CD8-positive, alpha-beta memory T cell (primary cell): ENCODE measurements around the gene SCAMP2. TPM values are rescaled to one million over a fixed set of nuclear protein-coding genes. Genes with fewer than 3 reads are reported as not detected.
"Not testable (repeated sequence)": the region's sequence is repeated elsewhere in the genome, so short reads cannot be mapped to it uniquely, and the experiment has no call there.

ENCODE experiments used
- CTCF ChIA-PET: fragments of 350-600 bp; sonication (Branson Sonifier 250); formaldehyde crosslinking; loops from one replicate; lab custom pipeline; 2021; ENCODE audit warnings: antibody characterized with exemption; lab: Charles Lee
- POLR2A ChIA-PET: fragments of 350-600 bp; sonication (Branson Sonifier 250); formaldehyde crosslinking; loops from one replicate; lab custom pipeline; 2021; ENCODE audit warnings: antibody characterized with exemption; lab: Charles Lee
- DNase-seq, 5 donors: peaks; one replicate each; pipeline versions ENCODE4 v3.0.0 to v3.0.0-alpha.2; 2020 to 2022; ENCODE audit warnings: mixed read lengths in 1 of 5
- H3K27ac ChIP-seq: one replicate; pipeline ENCODE4 v1.7.0; 2013; ENCODE audit warnings: low read depth, mild to moderate bottlenecking, low read length, moderate library complexity
- H3K27me3 ChIP-seq: 2 replicates; pipeline ENCODE4 v1.7.0; 2013; ENCODE audit warnings: low read length, mild to moderate bottlenecking; ENCODE audit not compliant: insufficient read depth, poor library complexity, severe bottlenecking
- H3K36me3 ChIP-seq: 2 replicates; pipeline ENCODE4 v1.7.0; 2013; ENCODE audit warnings: mild to moderate bottlenecking, low read length, moderate library complexity; ENCODE audit not compliant: insufficient read depth
- H3K4me1 ChIP-seq: 2 replicates; pipeline ENCODE4 v1.7.0; 2013; ENCODE audit warnings: mild to moderate bottlenecking, low read length, moderate library complexity; ENCODE audit not compliant: insufficient read depth
- H3K4me3 ChIP-seq: 2 replicates; pipeline ENCODE4 v1.7.0; 2013; ENCODE audit warnings: mild to moderate bottlenecking, low read length
- H3K9me3 ChIP-seq: 2 replicates; pipeline ENCODE4 v1.7.0; 2013; ENCODE audit warnings: mild to moderate bottlenecking, low read length
- H3K27ac Mint-ChIP-seq, 8 donors: one replicate each; pipeline ENCODE4 v1.8.0; 2020 to 2021; ENCODE audit warnings: mixed read lengths in 8 of 8, mild to moderate bottlenecking in 6 of 8, inconsistent platforms in 3 of 8, moderate library complexity in 3 of 8
- H3K27me3 Mint-ChIP-seq, 2 donors: one replicate each; pipeline ENCODE4 v1.8.0; 2020 to 2021; ENCODE audit warnings: mixed read lengths in 2 of 2, mild to moderate bottlenecking in 1 of 2, moderate library complexity in 1 of 2
- H3K36me3 Mint-ChIP-seq, 3 donors: one replicate each; pipeline ENCODE4 v1.8.0; 2020 to 2021; ENCODE audit warnings: mixed read lengths in 3 of 3, inconsistent platforms in 1 of 3, mild to moderate bottlenecking in 1 of 3
- H3K4me1 Mint-ChIP-seq, 3 donors: one replicate each; pipeline ENCODE4 v1.8.0; 2020 to 2021; ENCODE audit warnings: mixed read lengths in 3 of 3, inconsistent platforms in 1 of 3, mild to moderate bottlenecking in 1 of 3
- H3K4me3 Mint-ChIP-seq, 7 donors: one replicate each; pipeline ENCODE4 v1.8.0; 2020 to 2021; ENCODE audit warnings: mixed read lengths in 7 of 7, mild to moderate bottlenecking in 6 of 7, moderate library complexity in 4 of 7, inconsistent platforms in 2 of 7
- H3K9me3 Mint-ChIP-seq, 5 donors: one replicate each; pipeline ENCODE4 v1.8.0; 2020 to 2022; ENCODE audit warnings: mixed read lengths in 5 of 5, mild to moderate bottlenecking in 3 of 5, moderate library complexity in 2 of 5, inconsistent platforms in 1 of 5
- polyA plus RNA-seq: library from polyadenylated mRNA; unstranded; fragments of 300-500 nt; fragmentation: Illumina TruSeq; gene quantifications from one replicate; pipeline ENCODE4 v1.2.3, GENCODE V29; 2021
- total RNA-seq, 2 experiments: library from RNA; stranded (reverse); gene quantifications; one replicate each; pipeline ENCODE4 v1.2.3, GENCODE V29; 2021

Gene SCAMP2
- total and polyA plus RNA-seq, 3 experiments from 2014 or later, result 82.8 to 154 (median 84.2) TPM

DNA sequence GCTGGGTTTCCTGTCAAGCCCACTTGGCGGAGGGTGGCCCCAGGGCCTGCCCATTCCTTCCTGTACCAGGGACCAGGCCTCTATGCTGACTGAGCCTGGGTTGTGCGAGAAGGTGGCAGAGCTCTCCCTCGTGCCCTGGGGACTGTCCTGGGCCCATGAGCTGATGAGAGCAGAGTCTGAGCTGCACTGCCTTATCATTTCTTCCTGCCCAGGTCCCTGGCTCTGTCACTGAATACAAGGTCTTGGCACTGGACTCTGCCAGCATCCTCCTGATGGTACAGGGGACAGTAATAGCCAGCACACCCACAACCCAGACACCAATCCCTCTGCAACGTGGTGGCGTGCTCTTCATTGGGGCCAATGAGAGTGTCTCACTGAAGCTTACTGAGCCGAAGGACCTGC lies 24.1 kb upstream of the SCAMP2 start:
- Histone ChIP-seq H3K4me1 (peaks cover 40% of the 10 kb centered on the region), H3K27me3 (no peaks in the 10 kb centered on the region), H3K9me3 (no peaks in the 10 kb centered on the region), H3K36me3 (peaks cover 21% of the 10 kb centered on the region), H3K27ac (no peak overlapping the region), H3K4me3 (no peak overlapping the region)
- peaks cover 28 to 52% (median 40%) of the 10 kb centered on the region in 3 donors for H3K4me1 Mint-ChIP-seq
- CTCF ChIA-PET, result interaction anchor here (1.0 to 3.0 kb wide), 3 partner anchors 9 to 109 kb away, joined by 3 to 9 read pairs (median 3); partner anchors contain the start of gene FAM219B
- peak overlapping the region in 3 of 8 donors; percentile 63 to 85 (median 77) for H3K27ac Mint-ChIP-seq
- POLR2A ChIA-PET, result interaction anchor here (1.0 kb wide), 1 partner anchor 9 kb away, joined by 3 read pairs; no protein-coding TSS in a partner anchor
- H3K4me3 Mint-ChIP-seq, result no peak overlapping the region
- no peaks in the 10 kb centered on the region for H3K9me3 Mint-ChIP-seq
- no peak for DNase-seq
- peaks cover 0 to 64% (median 13%) of the 10 kb centered on the region in 3 donors for H3K36me3 Mint-ChIP-seq
- H3K27me3 Mint-ChIP-seq, result no peaks in the 10 kb centered on the region

DNA sequence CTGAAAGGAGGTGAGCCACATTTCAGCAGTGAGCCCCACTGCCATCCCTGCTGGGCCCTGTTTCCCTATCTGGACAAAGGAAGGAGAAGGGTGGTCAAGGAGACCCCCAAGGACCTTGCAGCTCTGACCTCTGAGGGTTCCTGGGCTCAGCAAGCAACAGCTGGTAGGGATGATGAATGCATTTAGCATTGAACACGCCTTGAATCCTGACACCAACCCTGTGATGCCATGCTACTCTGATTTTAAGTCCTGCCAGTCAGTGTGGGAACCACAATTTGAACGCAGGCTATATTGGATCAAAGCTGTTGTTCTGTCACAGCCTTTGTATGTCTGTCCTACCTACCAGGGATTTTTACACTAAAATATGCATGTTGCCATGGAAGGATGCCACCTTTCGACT lies 23.2 kb upstream of the SCAMP2 start:
- ChIA-PET CTCF (interaction anchor here (1.0 to 3.0 kb wide), 4 partner anchors 10 to 125 kb away, joined by 3 to 9 read pairs (median 3); partner anchors contain the start of gene FAM219B), POLR2A (no interaction called here)
- Histone ChIP-seq H3K27me3 (no peaks in the 10 kb centered on the region), H3K36me3 (peaks cover 21% of the 10 kb centered on the region), H3K27ac (no peak overlapping the region), H3K4me1 (peaks cover 36% of the 10 kb centered on the region), H3K9me3 (no peaks in the 10 kb centered on the region), H3K4me3 (no peak overlapping the region)
- no peak for DNase-seq
- H3K4me3 Mint-ChIP-seq, result no peak overlapping the region
- no peaks in the 10 kb centered on the region for H3K9me3 Mint-ChIP-seq
- H3K27ac Mint-ChIP-seq, result peak overlapping the region in 3 of 8 donors; percentile 42 to 62 (median 55)
- H3K36me3 Mint-ChIP-seq, result peaks cover 0 to 65% (median 13%) of the 10 kb centered on the region in 3 donors
- H3K4me1 Mint-ChIP-seq, result peaks cover 21 to 52% (median 38%) of the 10 kb centered on the region in 3 donors
- no peaks in the 10 kb centered on the region for H3K27me3 Mint-ChIP-seq

DNA sequence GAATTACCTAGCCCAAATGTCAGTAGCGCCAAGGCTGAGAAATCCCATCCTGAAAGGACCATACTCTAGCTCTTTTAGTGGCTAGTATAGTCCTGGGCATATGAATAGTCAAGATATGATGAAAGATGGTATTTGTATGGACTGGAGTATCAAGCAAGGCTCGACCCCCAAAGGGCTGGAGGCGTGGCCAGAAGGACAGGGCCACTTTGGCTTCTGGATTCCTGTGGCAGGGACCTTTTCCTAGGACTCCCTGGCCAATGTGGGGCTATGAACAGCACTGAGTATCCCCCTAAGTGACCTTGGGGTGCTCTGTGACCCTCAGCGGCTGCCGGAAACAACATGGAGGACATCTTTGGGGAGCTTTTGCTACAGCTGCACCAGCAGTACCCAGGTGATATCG lies 22.7 kb upstream of the SCAMP2 start:
- ChIA-PET CTCF (interaction anchor here (1.1 to 3.0 kb wide), 2 partner anchors 11 to 125 kb away, joined by 3 to 9 read pairs; partner anchors contain the start of gene FAM219B), POLR2A (interaction anchor here (0.6 kb wide), 1 partner anchor 12 kb away, joined by 3 read pairs; no protein-coding TSS in a partner anchor)
- DNase-seq, result no peak
- Histone ChIP-seq H3K9me3 (no peaks in the 10 kb centered on the region), H3K4me1 (peaks cover 36% of the 10 kb centered on the region), H3K27ac (no peak overlapping the region), H3K36me3 (peaks cover 17% of the 10 kb centered on the region), H3K27me3 (no peaks in the 10 kb centered on the region), H3K4me3 (no peak overlapping the region)
- Mint-ChIP-seq H3K9me3 (no peaks in the 10 kb centered on the region), H3K4me1 (peaks cover 21 to 53% (median 36%) of the 10 kb centered on the region in 3 donors), H3K27ac (peak overlapping the region in 7 of 8 donors; percentile 56 to 84 (median 75)), H3K36me3 (peaks cover 0 to 63% (median 12%) of the 10 kb centered on the region in 3 donors), H3K27me3 (no peaks in the 10 kb centered on the region), H3K4me3 (no peak overlapping the region)

DNA sequence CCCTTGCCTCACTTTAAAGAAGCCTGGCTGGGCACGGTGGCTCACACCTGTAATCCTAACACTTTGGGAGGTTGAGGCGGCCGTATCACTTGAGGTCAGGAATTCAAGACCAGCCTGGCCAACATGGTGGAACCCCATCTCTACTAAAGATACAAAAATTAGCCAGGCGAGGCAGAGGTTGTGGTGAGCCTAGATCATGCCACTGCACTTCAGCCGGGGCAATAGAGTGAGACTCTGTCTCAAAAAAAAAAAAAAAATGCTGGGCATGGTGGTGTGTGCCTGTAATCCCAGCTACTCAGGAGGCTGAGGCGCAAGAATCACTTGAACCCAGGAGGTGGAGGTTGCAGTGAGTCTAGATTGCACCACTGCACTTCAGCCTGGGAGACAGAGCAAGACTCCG lies 21.2 kb upstream of the SCAMP2 start:
- DNase-seq, H3K27me3 Mint-ChIP-seq, H3K9me3 ChIP-seq, H3K27ac ChIP-seq, H3K9me3 Mint-ChIP-seq, H3K36me3 ChIP-seq, H3K4me3 ChIP-seq, H3K27me3 ChIP-seq: not testable (repeated sequence)
- ChIA-PET CTCF (interaction anchor here (1.0 to 1.4 kb wide), 6 partner anchors 13 to 280 kb away, joined by 3 to 7 read pairs (median 3); partner anchors contain the start of gene ULK3), POLR2A (interaction anchor here (0.6 to 1.6 kb wide), 4 partner anchors 7 to 57 kb away, joined by 3 to 12 read pairs (median 6); partner anchors contain the start of gene FAM219B)
- H3K4me1 Mint-ChIP-seq, result peaks cover 32 to 61% (median 46%) of the 10 kb centered on the region in 3 donors
- peak overlapping the region in 2 of 7 donors; percentile 78 to 86 for H3K4me3 Mint-ChIP-seq
- H3K36me3 Mint-ChIP-seq, result peaks cover 0 to 57% (median 7%) of the 10 kb centered on the region in 3 donors
- H3K4me1 ChIP-seq, result peaks cover 42% of the 10 kb centered on the region
- peak overlapping the region in 2 of 8 donors; percentile 50 to 70 for H3K27ac Mint-ChIP-seq

DNA sequence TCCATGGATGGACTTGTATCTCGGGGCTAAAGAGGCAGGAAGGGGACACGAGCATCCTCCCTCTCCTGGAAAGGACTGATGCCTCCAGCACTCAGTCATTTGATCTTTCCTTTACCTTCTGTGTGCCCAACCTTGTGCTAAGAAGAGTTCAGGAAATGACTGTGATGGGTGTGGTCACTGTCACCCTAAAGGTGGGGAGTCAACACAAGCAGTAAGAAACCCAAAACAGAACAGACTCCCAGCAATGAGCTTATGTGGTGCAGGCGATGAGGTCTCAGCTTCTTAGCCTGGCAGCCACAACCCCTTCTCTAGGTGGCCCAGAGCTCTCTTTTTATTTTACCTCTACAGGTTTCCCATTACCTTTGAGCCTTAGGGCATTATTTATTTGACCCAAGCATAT lies 20.5 kb upstream of the SCAMP2 start:
- peak overlapping the region; percentile 48 to 87 (median 79) for H3K4me3 Mint-ChIP-seq
- H3K9me3 ChIP-seq, result no peaks in the 10 kb centered on the region
- no peaks in the 10 kb centered on the region for H3K9me3 Mint-ChIP-seq
- no peaks in the 10 kb centered on the region for H3K27me3 Mint-ChIP-seq
- peaks cover 36 to 62% (median 46%) of the 10 kb centered on the region in 3 donors for H3K4me1 Mint-ChIP-seq
- peaks cover 0 to 50% (median 7%) of the 10 kb centered on the region in 3 donors for H3K36me3 Mint-ChIP-seq
- no peaks in the 10 kb centered on the region for H3K27me3 ChIP-seq
- DNase-seq, result peak in 3 of 5 donors; percentile 61 to 74 (median 70)
- peak overlapping the region; percentile 19 for H3K4me3 ChIP-seq
- peak overlapping the region; percentile 85 to 100 (median 96) for H3K27ac Mint-ChIP-seq
- peak overlapping the region; percentile 34 for H3K27ac ChIP-seq
- ChIA-PET POLR2A (interaction anchor here (0.6 to 1.6 kb wide), 12 partner anchors 8 to 117 kb away, joined by 3 to 12 read pairs (median 4); partner anchors contain the start of gene FAM219B), CTCF (interaction anchor here (0.9 to 2.6 kb wide), 9 partner anchors 9 to 279 kb away, joined by 3 to 8 read pairs (median 4); no protein-coding TSS in a partner anchor)
- peaks cover 46% of the 10 kb centered on the region for H3K4me1 ChIP-seq
- peaks cover 6% of the 10 kb centered on the region for H3K36me3 ChIP-seq

DNA sequence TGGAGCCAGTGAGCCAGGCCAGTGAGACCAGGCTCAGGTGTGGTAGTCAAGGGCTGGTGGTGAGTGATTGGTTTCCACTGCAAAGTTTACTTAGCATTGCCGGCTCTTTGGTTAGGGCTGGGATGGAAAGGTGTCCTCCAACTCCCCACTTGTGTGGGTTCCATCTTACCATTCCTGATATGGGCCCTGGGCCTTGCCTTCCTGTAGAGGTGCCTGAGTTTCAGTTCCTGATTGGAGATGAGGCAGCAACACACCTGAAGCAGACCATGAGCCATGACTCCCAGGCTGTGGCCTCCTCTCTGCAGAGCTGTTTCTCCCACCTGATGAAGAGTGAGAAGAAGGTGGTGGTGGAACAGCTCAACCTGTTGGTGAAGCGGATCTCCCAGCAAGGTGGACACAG lies 19.8 kb upstream of the SCAMP2 start:
- Mint-ChIP-seq H3K9me3 (no peaks in the 10 kb centered on the region), H3K36me3 (peaks cover 0 to 46% (median 7%) of the 10 kb centered on the region in 3 donors), H3K4me3 (peak overlapping the region; percentile 5 to 87 (median 72)), H3K27me3 (no peaks in the 10 kb centered on the region), H3K27ac (peak overlapping the region; percentile 85 to 100 (median 96)), H3K4me1 (peaks cover 36 to 62% (median 46%) of the 10 kb centered on the region in 3 donors)
- ChIA-PET POLR2A (interaction anchor here (0.6 to 1.3 kb wide), 5 partner anchors 11 to 598 kb away, joined by 3 to 5 read pairs (median 4); partner anchors contain the start of gene COX5A), CTCF (interaction anchor here (1.1 to 2.6 kb wide), 4 partner anchors 8 to 278 kb away, joined by 3 to 16 read pairs (median 5); no protein-coding TSS in a partner anchor)
- Histone ChIP-seq H3K4me1 (peaks cover 46% of the 10 kb centered on the region), H3K27ac (peak overlapping the region; percentile 34), H3K4me3 (peak overlapping the region; percentile 19), H3K36me3 (peaks cover 6% of the 10 kb centered on the region), H3K27me3 (no peaks in the 10 kb centered on the region), H3K9me3 (no peaks in the 10 kb centered on the region)
- no peak for DNase-seq

DNA sequence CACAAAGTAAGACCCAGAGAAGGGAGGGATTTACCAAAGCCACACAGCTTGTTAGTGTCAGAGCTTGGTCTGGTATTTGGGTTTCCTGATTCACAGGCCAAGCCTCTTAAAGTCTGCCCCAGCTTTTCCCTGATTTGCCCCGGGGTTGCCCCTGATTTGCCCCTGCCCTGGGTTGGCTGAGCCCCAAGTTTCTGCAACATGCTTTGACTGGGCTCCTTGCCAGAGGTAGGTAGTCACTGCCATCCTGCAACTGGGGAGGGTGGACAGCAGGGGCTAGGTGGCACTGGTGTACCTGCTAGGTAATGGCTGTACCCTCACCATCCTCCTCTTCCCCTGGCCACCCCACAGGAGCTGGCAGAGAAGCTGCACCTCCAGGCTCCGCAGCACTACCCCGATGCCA lies 19.1 kb upstream of the SCAMP2 start:
- Histone ChIP-seq H3K4me1 (peaks cover 46% of the 10 kb centered on the region), H3K9me3 (no peaks in the 10 kb centered on the region), H3K27ac (no peak overlapping the region), H3K4me3 (no peak overlapping the region), H3K36me3 (peaks cover 6% of the 10 kb centered on the region), H3K27me3 (no peaks in the 10 kb centered on the region)
- DNase-seq, result peak in 1 of 5 donors; percentile 13
- Mint-ChIP-seq H3K4me1 (peaks cover 36 to 59% (median 46%) of the 10 kb centered on the region in 3 donors), H3K27me3 (no peaks in the 10 kb centered on the region), H3K27ac (peak overlapping the region; percentile 66 to 100 (median 96)), H3K4me3 (peak overlapping the region in 4 of 7 donors; percentile 15 to 94 (median 54)), H3K36me3 (peaks cover 0 to 40% (median 7%) of the 10 kb centered on the region in 3 donors), H3K9me3 (no peaks in the 10 kb centered on the region)
- POLR2A ChIA-PET, result interaction anchor here (1.2 kb wide), 1 partner anchor 46 kb away, joined by 4 read pairs; the partner anchor contains the start of gene COX5A
- CTCF ChIA-PET, result interaction anchor here (0.6 to 2.6 kb wide), 5 partner anchors 9 to 92 kb away, joined by 3 to 16 read pairs (median 3); no protein-coding TSS in a partner anchor
